ENCODE results near the gene COL1A2. TPM values are rescaled to one million over a fixed set of nuclear protein-coding genes. Genes with fewer than 3 reads are reported as not detected.

The COL1A2 gene
- total RNA-seq, 1 experiment from 2014 or later = 42.1 TPM

GRCh38 chr7:94433224-94433623, 38.5 kb downstream of the COL1A2 start:
- Histone ChIP-seq H3K27ac (ENCODE audit: insufficient read length, low read depth, low read length) (no peak overlapping the region), H2BK12ac (ENCODE audit: insufficient read length, low read depth, low read length) (no peak overlapping the region), H3K18ac (ENCODE audit: insufficient read length, low read depth, low read length) (peak overlapping the region; percentile 17), H3K79me2 (ENCODE audit: insufficient read depth, low read length) (no peaks in the 10 kb centered on the region), H2BK120ac (ENCODE audit: low read depth, low read length, poor library complexity, severe bottlenecking) (no peak overlapping the region), H3K4me2 (ENCODE audit: insufficient read depth, insufficient read length, low read length) (no peak overlapping the region), H3K27me3 (ENCODE audit: insufficient read depth, low read length) (no peaks in the 10 kb centered on the region), H3K9ac (ENCODE audit: extremely low read depth, insufficient read length, low read length) (no peak overlapping the region), H3K23me2 (ENCODE audit: insufficient read length, low read depth, low read length, poor library complexity, severe bottlenecking) (no peaks in the 10 kb centered on the region), H2BK15ac (ENCODE audit: low read depth, low read length) (no peak overlapping the region), H4K91ac (ENCODE audit: insufficient read length, low read depth, low read length) (no peak overlapping the region), H2AK5ac (ENCODE audit: insufficient read length, low read length) (no peak overlapping the region), H3T11ph (ENCODE audit: low read length) (no peak overlapping the region), H4K5ac (ENCODE audit: insufficient read length, low read depth, low read length) (no peak overlapping the region), H2BK5ac (ENCODE audit: insufficient read length, low read length) (no peak overlapping the region), H2BK20ac (ENCODE audit: low read depth, low read length, poor library complexity, severe bottlenecking) (no peak overlapping the region), H4K8ac (replicated peaks; ENCODE audit: insufficient read length, low read depth, low read length) (no peak overlapping the region), H2AFZ (ENCODE audit: low read length) (no peak overlapping the region), H3K23ac (ENCODE audit: insufficient read length, low read depth, low read length) (no peak overlapping the region), H3K56ac (ENCODE audit: insufficient read length, low read depth, low read length) (no peak overlapping the region), H3K79me1 (ENCODE audit: insufficient read depth, low read depth, low read length, poor library complexity, severe bottlenecking) (no peaks in the 10 kb centered on the region), H4K20me1 (ENCODE audit: control insufficient read depth, insufficient read depth, insufficient read length) (no peaks in the 10 kb centered on the region), H3K9me3 (ENCODE audit: control insufficient read depth, low read depth, low read length) (no peaks in the 10 kb centered on the region), H3K4me1 (ENCODE audit: insufficient read depth, low read length) (no peaks in the 10 kb centered on the region), H3K14ac (ENCODE audit: insufficient read depth, low read length) (no peak overlapping the region), H3K4ac (ENCODE audit: low read depth, low read length) (no peak overlapping the region)
- DNase-seq = no peak
- Mint-ChIP-seq H3K4me1 (peaks cover 2 to 4% of the 10 kb centered on the region in 2 experiments; a peak in 2 of 4 replicates), H3K36me3 (ENCODE audit: insufficient read depth in 1 of 3, low read depth in 3 of 3) (peaks cover 0 to 23% (median 11%) of the 10 kb centered on the region in 3 experiments; a peak in 5 of 7 replicates), H3K4me3 (no peak overlapping the region), H3K27ac (no peak overlapping the region), H3K27me3 (ENCODE audit: low read depth) (no peaks in the 10 kb centered on the region), H3K9me3 (no peaks in the 10 kb centered on the region)
- WGBS (ENCODE audit: extremely low coverage, insufficient read length, low lambda C conversion rate) = no CpG with 5 or more reads among the region's 2 CpGs
- no peak for TF ChIP-seq CTCF (conservative IDR thresholded peaks at IDR 0.05)

Data from H9 (cell line).